Activated T-cell treated with anti-CD3 and anti-CD28 coated beads, Interleukin-2, amount 50 U/mL, for 1 hour (primary cell): ENCODE results near the gene NAA11.

Experiments used
- DNase-seq: peaks from one replicate; pipeline ENCODE4 v3.0.0-alpha.2; 2020

Gene NAA11

GRCh38 chr4:79325864-79326328, at the start of gene NAA11:
Gene NAA11, minus strand, starts transcription at chr4:79326061. Its CDS starts 184 bp downstream, at chr4:79325877.
- DNase-seq: no peak

- no peak for DNase-seq
These were observed 44.2 kb upstream of the NAA11 start for GRCh38 chr4:79370026-79370425.

- no peak for DNase-seq
These were observed 41.2 kb upstream of the NAA11 start for GRCh38 chr4:79367096-79367495.

GRCh38 chr4:79366422-79366821, 40.6 kb upstream of the NAA11 start:
- no peak for DNase-seq

- no peak for DNase-seq
These were observed 38.2 kb upstream of the NAA11 start for GRCh38 chr4:79364061-79364460.

- no peak for DNase-seq
These were observed 36.8 kb upstream of the NAA11 start for GRCh38 chr4:79362626-79363025.

GRCh38 chr4:79360006-79360405, 34.1 kb upstream of the NAA11 start:
- DNase-seq: no peak

GRCh38 chr4:79358438-79358837, 32.6 kb upstream of the NAA11 start:
- no peak for DNase-seq

- DNase-seq: no peak
These were observed 31.5 kb upstream of the NAA11 start for GRCh38 chr4:79357365-79357764.

- no peak for DNase-seq
These were observed 27.2 kb upstream of the NAA11 start for GRCh38 chr4:79353075-79353474.

GRCh38 chr4:79348405-79348804, 22.5 kb upstream of the NAA11 start:
- DNase-seq: no peak

- no peak for DNase-seq
These were observed 16.2 kb upstream of the NAA11 start for GRCh38 chr4:79341893-79342653.

GRCh38 chr4:79340568-79340967, 14.7 kb upstream of the NAA11 start:
- DNase-seq: no peak

GRCh38 chr4:79338148-79338547, 12.3 kb upstream of the NAA11 start:
- no peak for DNase-seq

- DNase-seq: no peak
These were observed 8.9 kb upstream of the NAA11 start for GRCh38 chr4:79334783-79335182.

GRCh38 chr4:79334341-79334740, 8.5 kb upstream of the NAA11 start:
- DNase-seq: no peak

- DNase-seq: no peak
These were observed 5.4 kb upstream of the NAA11 start for GRCh38 chr4:79331126-79331876.

- DNase-seq: no peak
These were observed 4.9 kb upstream of the NAA11 start for GRCh38 chr4:79330720-79331119.

GRCh38 chr4:79325436-79325835, 425 bp downstream of the NAA11 start:
- DNase-seq: no peak

- no peak for DNase-seq
These were observed 5.9 kb downstream of the NAA11 start for GRCh38 chr4:79319975-79320374.

GRCh38 chr4:79317711-79318110, 8.2 kb downstream of the NAA11 start:
- DNase-seq: no peak

- no peak for DNase-seq
These were observed 10.0 kb downstream of the NAA11 start for GRCh38 chr4:79315891-79316290.

- DNase-seq: no peak
These were observed 14.6 kb downstream of the NAA11 start for GRCh38 chr4:79311279-79311678.

GRCh38 chr4:79308971-79309370, 16.9 kb downstream of the NAA11 start:
- DNase-seq: no peak
